Neural cell (in vitro differentiated cells): Measurements from ENCODE around the gene OMG. TPM values are rescaled to one million over a fixed set of nuclear protein-coding genes. Genes with fewer than 3 reads are reported as not detected.

Experiments used
- H2AFZ ChIP-seq: fragments of 200-600, 300-800 bp; sonication (generic), shearing (Covaris generic); 2 replicates; pipeline ENCODE4 v1.6.0; 2014; ENCODE audit warnings: low read depth, mild to moderate bottlenecking, antibody characterized with exemption, low read length, moderate library complexity
- H3F3A ChIP-seq: fragments of 200-600 bp; shearing (Covaris generic); 2 replicates; pipeline ENCODE4 v1.6.1; 2016; ENCODE audit warnings: mild to moderate bottlenecking, moderate library complexity, mixed read lengths, antibody characterized with exemption, low read length; ENCODE audit not compliant: insufficient read depth, poor library complexity, severe bottlenecking
- H3K27ac ChIP-seq: fragments of 200-600, 300-800 bp; sonication (generic), shearing (Covaris generic); 2 replicates; pipeline ENCODE4 v1.5.1; 2014; ENCODE audit warnings: mild to moderate bottlenecking, low read length, moderate library complexity
- H3K27me3 ChIP-seq: fragments of 300-800, 200-600 bp; sonication (generic), shearing (Covaris generic); 2 replicates; pipeline ENCODE4 v1.6.0; 2014; ENCODE audit warnings: mild to moderate bottlenecking, low read depth, low read length, moderate library complexity; ENCODE audit not compliant: insufficient read depth
- H3K36me3 ChIP-seq: fragments of 300-800, 200-600 bp; sonication (generic), shearing (Covaris generic); 2 replicates; pipeline ENCODE4 v1.5.1; 2014; ENCODE audit warnings: mild to moderate bottlenecking, antibody characterized with exemption, low read length, moderate library complexity; ENCODE audit not compliant: insufficient read depth
- H3K4me2 ChIP-seq: fragments of 300-800, 200-600 bp; sonication (generic), shearing (Covaris generic); 2 replicates; pipeline ENCODE4 v1.6.0; 2014; ENCODE audit warnings: mild to moderate bottlenecking, low read length
- H3K4me3 ChIP-seq: fragments of 300-800, 200-600 bp; sonication (generic), shearing (Covaris generic); 2 replicates; pipeline ENCODE4 v1.5.1; 2014; ENCODE audit warnings: mild to moderate bottlenecking, low read length, moderate library complexity
- H3K79me2 ChIP-seq: fragments of 200-600 bp; shearing (Covaris generic); replicated peaks from 2 replicates; pipeline ENCODE4 v1.6.0; 2014; ENCODE audit warnings: mild to moderate bottlenecking, low read length, moderate library complexity; ENCODE audit not compliant: insufficient read depth
- H3K9ac ChIP-seq: fragments of 300-800, 200-600 bp; sonication (generic), shearing (Covaris generic); 2 replicates; pipeline ENCODE4 v1.6.1; 2016; ENCODE audit warnings: mild to moderate bottlenecking, low read length, mixed read lengths
- H3K9me2 ChIP-seq: fragments of 200-600 bp; shearing (Covaris generic); 2 replicates; pipeline ENCODE4 v1.6.1; 2016; ENCODE audit warnings: mild to moderate bottlenecking, low read length, mixed read lengths; ENCODE audit not compliant: insufficient read depth
- H3K9me3 ChIP-seq: fragments of 200-600, 300-800 bp; sonication (generic), shearing (Covaris generic); 2 replicates; pipeline ENCODE4 v1.6.1; 2016; ENCODE audit warnings: mild to moderate bottlenecking, mixed run types, low read length, moderate library complexity, mixed read lengths
- H4K20me1 ChIP-seq: fragments of 200-600 bp; shearing (Covaris generic); 2 replicates; pipeline ENCODE4 v1.6.1; 2016; ENCODE audit warnings: mild to moderate bottlenecking, mixed run types; ENCODE audit not compliant: insufficient read depth
- EP300 ChIP-seq: fragments of 450-650 bp; conservative IDR thresholded peaks from 2 replicates; pipeline ENCODE4 v1.6.1; 2014; ENCODE audit warnings: antibody characterized with exemption, mild to moderate bottlenecking, moderate library complexity; ENCODE audit not compliant: poor library complexity, severe bottlenecking
- EZH2 ChIP-seq: fragments of 200-600, 300-800 bp; shearing (Covaris generic), sonication (generic); IDR thresholded peaks from 2 replicates; pipeline ENCODE4 v1.6.1; 2014; ENCODE audit warnings: antibody characterized with exemption, low read length, borderline replicate concordance, mild to moderate bottlenecking; ENCODE audit not compliant: insufficient read depth, poor library complexity, severe bottlenecking
- MXI1 ChIP-seq: fragments of 450-650 bp; conservative IDR thresholded peaks from 2 replicates; pipeline ENCODE4 v1.6.1; 2014; ENCODE audit warnings: antibody characterized with exemption, mild to moderate bottlenecking; ENCODE audit not compliant: poor library complexity, severe bottlenecking
- POLR2AphosphoS5 ChIP-seq: IDR thresholded peaks from 2 replicates; pipeline ENCODE4 v1.6.1; 2012
- RAD21 ChIP-seq: fragments of 450-650 bp; conservative IDR thresholded peaks from 2 replicates; pipeline ENCODE4 v1.6.1; 2014; ENCODE audit warnings: antibody characterized with exemption, mild to moderate bottlenecking, moderate library complexity
- SMC3 ChIP-seq: fragments of 450-650 bp; conservative IDR thresholded peaks from 2 replicates; pipeline ENCODE4 v1.6.1; 2014; ENCODE audit warnings: antibody characterized with exemption, mild to moderate bottlenecking, moderate library complexity; ENCODE audit not compliant: poor library complexity
- TAF1 ChIP-seq: IDR thresholded peaks from 2 replicates; pipeline ENCODE4 v1.6.1; 2012; ENCODE audit warnings: low read depth
- polyA plus RNA-seq: library from polyadenylated mRNA; depleted of rRNA; stranded (reverse); fragments of >200 nt; gene quantifications from 2 replicates; pipeline ENCODE4 v1.2.3, GENCODE V29; 2014
- TF ChIP-seq, protein P1 (sequence below): IDR thresholded peaks from 2 replicates; pipeline ENCODE4 v1.6.1; 2012; ENCODE audit warnings: borderline replicate concordance
- TF ChIP-seq, protein P2 (sequence below): fragments of 450-650 bp; IDR thresholded peaks from 2 replicates; pipeline ENCODE4 v1.5.1; 2014; ENCODE audit warnings: antibody characterized with exemption, mild to moderate bottlenecking, moderate library complexity; ENCODE audit not compliant: poor library complexity, severe bottlenecking

OMG gene
- polyA plus RNA-seq, 1 donor from 2014 or later, result not detected

DNA sequence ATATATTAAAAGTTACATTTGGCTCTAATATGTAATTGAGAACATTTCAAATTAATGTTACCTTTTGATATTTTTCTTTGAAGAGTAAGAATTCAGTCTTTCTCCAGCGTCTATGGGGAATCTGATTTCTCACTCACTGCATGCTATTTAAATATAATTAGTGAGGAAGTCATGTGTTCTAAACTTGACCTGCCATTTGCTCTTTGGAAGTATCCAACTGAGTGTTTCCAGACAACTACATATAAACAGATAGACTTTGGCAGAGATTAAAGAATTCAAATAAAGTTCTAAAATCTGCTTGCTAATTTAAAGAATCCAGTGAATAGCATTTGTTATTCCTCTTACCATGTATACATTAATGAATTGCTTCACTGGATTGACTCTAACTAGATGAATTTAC is 23.5 kb downstream of the OMG start:
- TF ChIP-seq, protein P1, sequence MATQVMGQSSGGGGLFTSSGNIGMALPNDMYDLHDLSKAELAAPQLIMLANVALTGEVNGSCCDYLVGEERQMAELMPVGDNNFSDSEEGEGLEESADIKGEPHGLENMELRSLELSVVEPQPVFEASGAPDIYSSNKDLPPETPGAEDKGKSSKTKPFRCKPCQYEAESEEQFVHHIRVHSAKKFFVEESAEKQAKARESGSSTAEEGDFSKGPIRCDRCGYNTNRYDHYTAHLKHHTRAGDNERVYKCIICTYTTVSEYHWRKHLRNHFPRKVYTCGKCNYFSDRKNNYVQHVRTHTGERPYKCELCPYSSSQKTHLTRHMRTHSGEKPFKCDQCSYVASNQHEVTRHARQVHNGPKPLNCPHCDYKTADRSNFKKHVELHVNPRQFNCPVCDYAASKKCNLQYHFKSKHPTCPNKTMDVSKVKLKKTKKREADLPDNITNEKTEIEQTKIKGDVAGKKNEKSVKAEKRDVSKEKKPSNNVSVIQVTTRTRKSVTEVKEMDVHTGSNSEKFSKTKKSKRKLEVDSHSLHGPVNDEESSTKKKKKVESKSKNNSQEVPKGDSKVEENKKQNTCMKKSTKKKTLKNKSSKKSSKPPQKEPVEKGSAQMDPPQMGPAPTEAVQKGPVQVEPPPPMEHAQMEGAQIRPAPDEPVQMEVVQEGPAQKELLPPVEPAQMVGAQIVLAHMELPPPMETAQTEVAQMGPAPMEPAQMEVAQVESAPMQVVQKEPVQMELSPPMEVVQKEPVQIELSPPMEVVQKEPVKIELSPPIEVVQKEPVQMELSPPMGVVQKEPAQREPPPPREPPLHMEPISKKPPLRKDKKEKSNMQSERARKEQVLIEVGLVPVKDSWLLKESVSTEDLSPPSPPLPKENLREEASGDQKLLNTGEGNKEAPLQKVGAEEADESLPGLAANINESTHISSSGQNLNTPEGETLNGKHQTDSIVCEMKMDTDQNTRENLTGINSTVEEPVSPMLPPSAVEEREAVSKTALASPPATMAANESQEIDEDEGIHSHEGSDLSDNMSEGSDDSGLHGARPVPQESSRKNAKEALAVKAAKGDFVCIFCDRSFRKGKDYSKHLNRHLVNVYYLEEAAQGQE, result no peak
- Histone ChIP-seq H3K36me3 (peaks cover 20% of the 10 kb centered on the region), H3K27ac (no peak overlapping the region)

DNA sequence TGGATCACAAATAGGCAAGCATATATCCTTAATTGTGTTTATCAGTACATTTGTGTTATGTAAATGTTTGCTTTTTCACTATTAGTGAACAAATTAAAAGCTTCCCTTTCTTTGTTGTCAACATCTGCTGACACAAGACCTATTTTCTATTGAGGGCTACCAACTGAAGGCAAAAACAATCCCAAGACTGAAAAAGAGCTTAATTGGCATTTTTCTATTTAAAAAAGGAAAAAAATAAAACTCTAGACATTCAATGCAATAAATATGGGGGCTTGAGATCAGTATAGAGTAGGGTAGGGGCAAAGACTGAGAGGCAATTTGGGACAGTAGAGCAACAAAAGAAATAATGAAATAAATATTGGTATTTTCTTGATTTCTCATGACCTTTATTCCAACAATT is 24.2 kb downstream of the OMG start:
- Histone ChIP-seq H3K27me3 (no peaks in the 10 kb centered on the region), H3K4me2 (no peak overlapping the region), H3K9me3 (no peaks in the 10 kb centered on the region), H3K36me3 (peaks cover 20% of the 10 kb centered on the region), H2AFZ (no peak overlapping the region), H3K27ac (no peak overlapping the region), H3F3A (no peaks in the 10 kb centered on the region), H3K4me3 (no peak overlapping the region), H3K9ac (no peak overlapping the region), H3K9me2 (no peaks in the 10 kb centered on the region), H3K79me2 (no peaks in the 10 kb centered on the region), H4K20me1 (no peaks in the 10 kb centered on the region)
- no peak for TF ChIP-seq SMC3

More for the DNA sequence above, 23.5 kb downstream of the OMG start:
- H3K9me2 ChIP-seq, result no peaks in the 10 kb centered on the region
- H3K9ac ChIP-seq, result no peak overlapping the region
- H3K9me3 ChIP-seq, result no peaks in the 10 kb centered on the region
- no peaks in the 10 kb centered on the region for H4K20me1 ChIP-seq
- H3K4me3 ChIP-seq, result no peak overlapping the region
- no peak overlapping the region for H3K4me2 ChIP-seq
- no peaks in the 10 kb centered on the region for H3F3A ChIP-seq
- H3K79me2 ChIP-seq, result no peaks in the 10 kb centered on the region
- no peak overlapping the region for H2AFZ ChIP-seq
- no peaks in the 10 kb centered on the region for H3K27me3 ChIP-seq

- H3F3A ChIP-seq, result no peaks in the 10 kb centered on the region
These were observed 24.8 kb downstream of the OMG start for GRCh38 chr17:31272236-31272635.

More at GRCh38 chr17:31272236-31272635, 24.8 kb downstream of the OMG start:
- H2AFZ ChIP-seq, result no peak overlapping the region
- H3K27ac ChIP-seq, result no peak overlapping the region
- TF ChIP-seq MXI1 (no peak), SMC3 (no peak), EP300 (no peak), POLR2AphosphoS5 (no peak), TAF1 (no peak), RAD21 (no peak), EZH2 (no peak)
- TF ChIP-seq, protein P2, sequence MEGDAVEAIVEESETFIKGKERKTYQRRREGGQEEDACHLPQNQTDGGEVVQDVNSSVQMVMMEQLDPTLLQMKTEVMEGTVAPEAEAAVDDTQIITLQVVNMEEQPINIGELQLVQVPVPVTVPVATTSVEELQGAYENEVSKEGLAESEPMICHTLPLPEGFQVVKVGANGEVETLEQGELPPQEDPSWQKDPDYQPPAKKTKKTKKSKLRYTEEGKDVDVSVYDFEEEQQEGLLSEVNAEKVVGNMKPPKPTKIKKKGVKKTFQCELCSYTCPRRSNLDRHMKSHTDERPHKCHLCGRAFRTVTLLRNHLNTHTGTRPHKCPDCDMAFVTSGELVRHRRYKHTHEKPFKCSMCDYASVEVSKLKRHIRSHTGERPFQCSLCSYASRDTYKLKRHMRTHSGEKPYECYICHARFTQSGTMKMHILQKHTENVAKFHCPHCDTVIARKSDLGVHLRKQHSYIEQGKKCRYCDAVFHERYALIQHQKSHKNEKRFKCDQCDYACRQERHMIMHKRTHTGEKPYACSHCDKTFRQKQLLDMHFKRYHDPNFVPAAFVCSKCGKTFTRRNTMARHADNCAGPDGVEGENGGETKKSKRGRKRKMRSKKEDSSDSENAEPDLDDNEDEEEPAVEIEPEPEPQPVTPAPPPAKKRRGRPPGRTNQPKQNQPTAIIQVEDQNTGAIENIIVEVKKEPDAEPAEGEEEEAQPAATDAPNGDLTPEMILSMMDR, result no peak
- TF ChIP-seq, protein P1, result no peak
- H4K20me1 ChIP-seq, result no peaks in the 10 kb centered on the region
- no peak overlapping the region for H3K4me2 ChIP-seq
- H3K4me3 ChIP-seq, result no peak overlapping the region
- H3K9ac ChIP-seq, result no peak overlapping the region
- H3K9me2 ChIP-seq, result no peaks in the 10 kb centered on the region
- H3K27me3 ChIP-seq, result no peaks in the 10 kb centered on the region
- H3K36me3 ChIP-seq, result peaks cover 21% of the 10 kb centered on the region
- no peaks in the 10 kb centered on the region for H3K79me2 ChIP-seq
- no peaks in the 10 kb centered on the region for H3K9me3 ChIP-seq
